HG03439 (cell line): ENCODE data around the gene F10.
A peak's percentile ranks its signal among the peaks of the same experiment; 100 is the strongest.

Experiments
- ATAC-seq: cut with Tn5 transposase; IDR thresholded peaks from one replicate; pipeline ENCODE4 v1.9.1; 2021; ENCODE audit warnings: mild to moderate bottlenecking, moderate library complexity; ENCODE audit not compliant: unreplicated experiment

The F10 gene

GRCh38 chr13:113166681-113167080 lies 44.1 kb downstream of the F10 start:
- ATAC-seq = no peak

DNA sequence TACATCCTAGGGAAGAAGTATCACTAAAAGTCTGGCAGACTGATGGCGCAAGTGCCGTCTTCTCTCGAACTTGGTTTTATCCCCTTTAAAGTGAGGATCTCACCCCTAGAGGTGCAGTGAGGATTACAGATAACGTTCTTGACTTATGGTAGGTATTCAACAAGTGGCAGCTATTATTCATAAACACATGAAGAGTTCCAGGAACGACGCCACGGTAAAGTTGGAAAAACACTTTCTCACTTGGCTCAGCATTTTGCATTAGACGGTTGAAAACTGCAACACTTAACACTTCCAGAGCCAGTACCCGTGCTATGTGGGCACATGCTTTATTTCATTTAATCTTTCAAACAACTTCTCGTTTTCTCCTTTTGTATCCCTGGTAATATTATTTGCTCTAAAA lies 44.6 kb downstream of the F10 start:
- ATAC-seq = no peak

DNA sequence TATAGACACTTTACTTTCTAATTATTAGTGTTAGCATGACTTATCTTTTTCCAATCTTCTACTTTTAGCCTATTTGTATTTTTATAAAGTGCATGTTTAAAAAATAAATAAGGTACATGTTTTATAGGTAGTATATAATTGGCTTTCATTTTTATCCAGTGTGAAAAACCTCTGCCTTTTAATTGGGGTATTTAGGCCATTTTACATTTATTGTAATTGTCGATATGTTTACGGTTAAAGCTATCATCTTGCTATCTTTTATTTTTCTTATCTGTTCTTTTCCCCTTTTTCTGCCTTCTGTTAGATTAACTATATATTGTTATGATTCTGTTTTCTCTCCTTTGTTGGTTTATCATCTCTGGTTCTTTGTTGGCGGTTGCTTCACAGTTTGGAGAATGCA lies 45.0 kb downstream of the F10 start:
- no peak for ATAC-seq

GRCh38 chr13:113168211-113168610 lies 45.6 kb downstream of the F10 start:
- no peak for ATAC-seq

- no peak for ATAC-seq
These were observed 47.0 kb downstream of the F10 start for GRCh38 chr13:113169277-113170272.

DNA sequence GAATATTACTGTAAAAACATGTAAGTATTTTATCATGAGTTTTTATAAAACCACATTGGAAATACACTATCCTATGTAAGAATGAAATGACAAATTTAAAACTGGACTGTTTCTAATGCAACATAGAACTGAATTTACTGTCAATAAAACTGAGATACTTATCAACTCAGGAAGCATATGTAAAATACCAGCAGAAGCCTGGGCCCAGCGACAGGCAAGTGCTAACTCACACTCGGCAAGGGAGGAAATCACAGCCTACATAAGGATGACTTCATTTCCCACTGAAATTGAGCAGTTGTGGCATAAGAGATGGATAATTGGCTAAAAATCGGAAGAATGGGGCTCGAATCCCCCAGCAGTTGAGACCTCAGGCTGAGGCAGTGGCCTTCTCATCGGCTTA lies 47.9 kb downstream of the F10 start:
- no peak for ATAC-seq

DNA sequence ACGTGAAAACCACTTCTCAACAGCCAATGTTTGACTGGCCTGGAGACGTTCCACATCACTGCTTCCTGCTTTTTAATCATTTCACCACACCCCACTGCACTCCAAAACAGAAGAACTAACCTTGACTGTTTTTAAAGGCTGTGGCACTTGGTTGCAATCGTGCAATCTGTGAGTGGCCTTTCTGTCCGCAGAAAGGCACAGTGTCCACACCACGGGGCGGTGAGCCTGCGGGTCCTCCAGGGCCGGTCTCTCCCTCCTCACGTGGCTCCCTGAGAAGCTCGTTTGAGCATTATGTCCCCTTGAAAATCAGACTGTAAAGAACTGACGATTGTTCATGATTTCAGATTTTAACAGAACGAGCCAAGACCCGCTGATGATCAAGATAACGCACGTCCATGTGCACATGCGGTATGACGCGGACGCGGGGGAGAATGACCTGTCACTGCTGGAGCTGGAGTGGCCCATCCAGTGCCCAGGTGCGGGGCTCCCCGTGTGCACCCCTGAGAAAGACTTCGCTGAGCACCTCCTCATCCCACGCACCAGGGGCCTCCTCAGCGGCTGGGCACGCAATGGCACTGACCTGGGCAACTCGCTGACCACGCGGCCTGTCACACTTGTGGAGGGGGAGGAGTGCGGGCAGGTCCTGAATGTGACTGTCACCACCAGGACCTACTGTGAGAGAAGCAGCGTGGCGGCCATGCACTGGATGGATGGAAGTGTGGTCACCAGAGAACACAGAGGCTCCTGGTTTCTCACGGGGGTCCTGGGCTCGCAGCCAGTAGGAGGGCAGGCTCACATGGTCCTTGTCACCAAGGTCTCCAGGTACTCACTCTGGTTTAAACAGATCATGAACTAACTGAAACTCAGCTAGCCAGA lies 48.9 kb downstream of the F10 start:
- ATAC-seq = no peak

- ATAC-seq = no peak
These were observed 49.9 kb downstream of the F10 start for GRCh38 chr13:113172419-113172926.

- ATAC-seq = no peak
These were observed 53.7 kb downstream of the F10 start for GRCh38 chr13:113176280-113176679.

GRCh38 chr13:113176822-113177221 lies 54.2 kb downstream of the F10 start:
- ATAC-seq = no peak

GRCh38 chr13:113178070-113178895 lies 55.7 kb downstream of the F10 start:
- no peak for ATAC-seq

DNA sequence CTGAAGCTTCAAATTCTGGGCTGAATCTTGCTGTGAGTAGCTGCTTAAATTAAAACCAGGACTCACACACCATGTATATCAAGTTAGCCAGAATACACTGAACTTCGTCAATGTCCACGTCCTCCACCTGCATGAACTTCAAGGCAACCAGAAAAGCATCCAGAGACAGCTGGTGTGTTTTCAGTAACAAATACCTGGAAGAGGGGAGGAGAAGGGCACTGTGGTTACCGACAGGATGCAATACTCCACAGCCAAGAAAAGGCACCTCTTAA lies 56.2 kb downstream of the F10 start:
- ATAC-seq = no peak

- ATAC-seq = no peak
These were observed 57.0 kb downstream of the F10 start for GRCh38 chr13:113179374-113180230.

GRCh38 chr13:113182046-113182445 lies 59.4 kb downstream of the F10 start:
- ATAC-seq = no peak

GRCh38 chr13:113183450-113184129 lies 61.0 kb downstream of the F10 start:
- no peak for ATAC-seq

GRCh38 chr13:113184568-113185440 lies 62.2 kb downstream of the F10 start:
- ATAC-seq = no peak

DNA sequence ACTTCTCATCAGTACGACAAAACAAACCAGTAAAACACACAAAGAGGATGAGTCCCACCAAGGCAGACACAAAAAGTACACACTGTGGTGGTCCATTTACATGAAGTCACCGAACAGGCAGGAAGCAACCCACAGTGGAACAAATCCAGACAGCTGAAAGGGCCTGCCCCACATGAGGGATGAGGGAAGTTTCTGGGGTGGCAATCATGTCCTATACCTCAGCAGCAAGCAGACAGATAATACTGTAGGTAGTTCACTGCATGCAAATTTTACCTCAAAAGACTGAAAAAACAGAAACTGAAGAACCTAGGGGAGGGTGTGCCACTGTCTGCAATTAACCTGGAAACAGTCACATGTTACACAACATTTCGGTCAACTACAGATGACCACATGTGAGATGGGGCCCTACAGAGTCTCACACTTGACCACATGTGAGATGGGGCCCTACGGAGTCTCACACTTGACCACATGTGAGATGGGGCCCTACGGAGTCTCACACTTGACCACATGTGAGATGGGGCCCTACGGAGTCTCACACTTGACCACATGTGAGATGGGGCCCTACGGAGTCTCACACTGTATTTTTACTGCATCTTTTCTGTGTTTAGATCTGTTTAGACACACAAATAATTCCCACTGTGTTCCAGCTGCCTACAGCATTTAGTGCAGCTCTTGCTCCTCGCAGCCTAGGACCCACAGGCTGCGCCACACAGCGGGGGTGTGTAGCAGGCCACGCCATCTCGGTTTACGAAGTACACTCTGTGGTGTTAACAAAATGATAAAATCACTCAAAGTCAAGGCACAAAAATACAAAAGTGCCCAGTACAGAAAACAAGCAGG lies 63.7 kb downstream of the F10 start:
- ATAC-seq = peak; percentile 94
